GM10847 (cell line): ENCODE data around the gene ZNF570.

Experiments
- POLR2A ChIP-seq: IDR thresholded peaks from 2 replicates; pipeline ENCODE4 v1.6.1; 2011; ENCODE audit not compliant: insufficient read length; ENCODE audit errors: extremely low read depth

The ZNF570 gene

GRCh38 chr19:37468961-37469777, at the start of gene ZNF570:
TSS of gene ZNF570 (plus strand) at chr19:37469356. CDS start at chr19:37470355, 999 bp downstream.
- TF ChIP-seq POLR2A: no peak

DNA sequence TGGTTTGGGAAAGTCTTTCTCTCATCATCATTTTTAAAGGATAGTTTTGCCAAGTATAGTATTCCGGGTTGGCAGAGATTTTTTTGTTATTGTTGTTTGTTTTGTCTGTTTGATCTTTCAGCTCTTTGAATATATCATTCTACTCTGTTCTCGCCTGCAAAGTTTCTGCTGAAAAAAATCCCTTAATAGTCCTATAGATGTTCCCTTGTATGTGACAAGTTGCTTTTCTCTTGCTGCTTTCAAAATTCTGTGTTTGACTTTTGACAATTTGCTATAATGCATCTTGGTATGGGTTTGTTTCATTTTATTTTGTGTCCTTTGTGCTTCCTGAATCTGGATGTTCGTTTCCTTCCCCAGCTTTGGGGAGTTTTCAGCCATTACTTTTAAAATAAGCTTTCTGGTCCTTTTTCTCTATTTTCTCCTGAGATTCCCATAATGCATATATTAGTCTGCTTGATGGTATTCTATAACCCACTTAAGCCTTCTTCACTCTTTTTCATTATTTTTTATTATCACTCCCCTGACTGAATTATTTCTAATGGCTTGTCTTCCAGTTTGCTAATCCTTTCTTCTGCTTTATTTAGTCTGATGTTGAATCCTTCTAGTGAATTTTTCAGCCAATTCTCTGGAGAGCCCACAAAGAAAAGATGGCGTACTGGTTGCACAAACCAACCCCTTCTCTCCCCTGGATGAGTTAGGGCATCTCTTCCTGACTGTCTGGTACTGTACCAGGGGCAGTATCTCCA, 16.5 kb upstream of the ZNF570 start:
- TF ChIP-seq POLR2A: no peak

DNA sequence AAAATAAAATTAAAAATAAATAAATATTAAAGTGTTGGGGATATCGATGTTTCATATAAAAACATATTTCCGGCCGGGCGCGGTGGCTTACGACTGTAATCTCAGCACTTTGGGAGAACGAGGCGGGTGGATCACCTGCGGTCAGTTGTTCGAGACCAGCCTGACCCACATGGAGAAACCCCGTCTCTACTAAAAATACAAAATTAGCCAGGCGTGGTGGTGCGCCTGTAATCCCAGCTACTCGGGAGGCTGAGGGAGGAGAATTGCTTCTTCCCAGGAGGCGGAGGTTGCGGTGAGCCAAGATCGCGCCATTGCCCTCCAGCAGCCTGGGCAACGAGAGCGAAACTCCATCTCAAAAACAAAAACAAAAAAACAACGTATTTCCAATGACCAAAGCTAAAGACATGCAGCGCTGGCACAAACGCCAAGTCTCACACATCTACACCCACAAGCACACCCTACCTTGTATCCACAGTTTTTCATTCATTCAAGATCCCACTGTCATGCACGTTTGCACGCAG, 2.8 kb upstream of the ZNF570 start:
- no peak for TF ChIP-seq POLR2A

DNA sequence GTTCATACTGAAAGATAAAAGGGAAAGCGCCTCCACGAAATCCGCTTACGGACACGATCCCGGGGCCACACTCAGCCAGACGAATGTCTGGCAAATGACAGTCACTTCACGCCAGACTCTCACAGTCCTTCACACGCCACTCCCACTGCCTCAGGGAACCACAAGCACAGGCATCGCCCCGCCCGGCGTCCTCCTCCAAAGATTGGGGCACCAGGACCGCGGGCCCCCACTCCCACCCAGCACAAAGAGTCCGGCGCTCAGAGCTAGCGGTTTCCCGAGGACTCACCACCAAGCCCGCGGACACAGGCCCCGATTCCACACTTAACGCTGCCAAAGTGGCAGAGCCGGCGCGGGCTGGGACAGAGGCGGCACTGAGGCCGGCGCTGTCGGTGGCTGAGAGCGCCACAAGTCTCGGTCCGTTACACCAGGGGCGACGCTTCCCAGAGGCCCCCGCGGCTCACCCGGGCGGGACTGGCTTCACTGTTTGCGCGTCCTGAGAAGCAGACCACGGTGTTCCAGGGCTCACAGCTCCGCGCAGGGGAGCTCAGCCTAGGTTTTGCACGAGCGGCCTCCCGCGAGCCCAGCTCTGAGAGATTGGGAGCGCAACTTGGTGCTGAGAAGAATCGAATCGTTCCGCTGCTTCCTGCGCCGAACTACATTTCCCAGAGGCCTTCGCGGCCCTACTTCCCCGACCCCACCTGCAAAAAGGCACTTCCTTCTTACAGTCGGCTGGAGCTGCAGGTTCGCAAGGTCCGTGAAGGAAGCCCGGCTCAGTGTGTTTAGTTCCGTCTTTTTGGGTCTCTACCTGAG, 2.2 kb upstream of the ZNF570 start, which contains the start of gene ZNF569:
TSS of gene ZNF569 (minus strand) at position 647 of the 810 bp plus-strand sequence. CDS start 22,523 bp downstream, outside the sequence.
- TF ChIP-seq POLR2A: peak; percentile 72

DNA sequence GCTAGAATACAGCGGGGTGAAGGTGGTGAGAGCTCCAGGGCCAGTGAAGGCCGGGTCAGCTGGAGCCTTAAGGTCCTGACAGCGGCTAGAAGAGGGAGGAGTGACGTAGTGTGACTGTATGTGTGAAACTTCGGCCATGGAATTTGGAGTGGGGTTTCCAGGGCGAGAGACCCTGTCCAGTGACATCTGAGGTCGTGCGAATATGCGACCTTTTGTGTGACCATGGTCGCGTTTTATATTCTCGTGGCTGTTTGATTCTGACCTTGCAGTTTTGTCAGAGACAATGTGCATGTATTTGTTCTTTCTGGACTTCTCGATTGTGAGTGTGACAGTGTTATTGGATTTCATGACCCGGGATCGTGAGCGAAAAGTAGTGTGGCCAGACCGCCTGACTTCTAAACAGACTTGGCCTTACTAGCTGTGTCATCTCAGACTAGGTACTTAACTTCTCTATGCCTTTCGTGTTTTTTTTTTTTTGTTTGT, 1.5 kb upstream of the ZNF570 start:
- TF ChIP-seq POLR2A: no peak

GRCh38 chr19:37470216-37470615, 1.1 kb downstream of the ZNF570 start:
- no peak for TF ChIP-seq POLR2A

GRCh38 chr19:37472165-37472564, 3.0 kb downstream of the ZNF570 start:
- TF ChIP-seq POLR2A: no peak

- TF ChIP-seq POLR2A: no peak
Measured at GRCh38 chr19:37484406-37485168, 15.4 kb downstream of the ZNF570 start.

DNA sequence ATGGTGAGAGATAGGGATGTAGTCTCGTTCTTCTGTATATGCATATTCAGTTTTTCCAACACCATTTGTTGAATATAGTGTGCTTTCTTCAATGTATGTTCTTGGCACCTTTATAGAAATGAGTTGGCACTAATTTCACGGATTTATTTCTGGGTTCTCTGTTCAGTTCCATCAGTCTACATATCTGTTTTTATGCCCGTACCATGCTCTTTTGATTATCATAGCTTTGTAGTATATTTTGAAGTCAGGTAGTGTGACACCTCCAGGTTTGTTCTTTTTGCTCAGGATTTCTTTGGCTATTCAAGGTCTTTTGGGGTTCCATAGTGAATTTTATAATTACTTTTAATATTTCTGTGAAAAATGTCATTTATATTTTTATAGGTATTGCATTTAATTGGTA, 23.1 kb downstream of the ZNF570 start:
- no peak for TF ChIP-seq POLR2A

DNA sequence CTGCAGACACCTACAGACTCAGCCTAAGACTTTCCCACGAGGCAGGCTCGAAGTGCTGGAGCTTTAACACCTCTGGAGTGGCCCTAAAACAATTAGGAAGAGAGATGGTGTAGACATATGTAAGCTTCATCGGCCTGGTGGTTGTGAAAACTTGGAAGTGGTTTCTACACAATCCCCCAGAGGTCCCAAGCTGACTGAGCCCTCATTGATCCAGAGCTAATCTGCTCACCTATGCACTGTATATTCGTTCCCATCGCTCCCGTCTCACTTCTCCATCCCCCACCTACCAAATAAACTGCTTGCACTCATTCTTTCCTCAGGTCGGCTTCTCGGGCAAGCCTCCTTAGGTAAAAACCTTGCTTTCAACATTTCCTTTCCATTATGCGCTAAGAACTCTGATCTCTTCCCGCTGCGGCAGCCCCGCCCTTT, 36.8 kb downstream of the ZNF570 start:
- no peak for TF ChIP-seq POLR2A

DNA sequence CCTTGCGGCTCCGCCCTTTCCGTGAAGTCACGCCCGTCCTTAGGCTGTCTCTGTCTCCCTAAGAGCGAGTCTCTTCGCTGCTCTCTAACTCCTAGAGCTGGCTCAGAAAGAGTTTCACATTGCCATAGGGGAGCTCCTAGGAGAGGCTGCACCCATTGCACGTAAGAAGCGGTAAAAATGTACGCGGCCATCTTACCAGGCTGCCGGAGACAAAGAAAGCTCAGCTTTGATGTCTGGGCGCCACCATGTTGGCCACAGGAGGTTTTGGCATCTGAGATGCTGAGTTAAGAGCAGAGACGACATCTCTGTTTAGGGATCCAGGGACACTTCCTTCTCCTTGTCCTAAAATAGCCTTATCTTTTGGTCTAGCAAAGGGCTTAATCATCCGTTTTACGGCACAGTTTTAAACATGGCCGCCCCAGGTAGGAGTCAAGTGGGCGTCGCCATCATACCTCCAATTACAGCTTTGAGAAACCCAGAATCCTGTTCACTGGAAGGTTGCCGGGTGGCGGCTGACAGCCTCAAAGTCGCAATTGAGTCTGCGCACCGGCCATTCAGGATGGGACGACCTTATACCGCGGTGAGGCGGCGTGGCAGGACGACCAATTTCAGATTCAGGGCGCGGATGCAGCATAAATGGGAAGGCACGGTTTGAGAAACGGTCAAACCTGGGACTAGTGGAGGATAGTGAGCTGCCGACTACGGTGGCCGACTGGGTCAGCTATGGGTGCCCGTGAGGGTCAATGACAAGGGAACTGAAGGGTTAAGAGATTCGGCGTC, 37.4 kb downstream of the ZNF570 start, which contains the start of gene ZNF793:
TSS of gene ZNF793 (plus strand) at position 553 of the 780 bp plus-strand sequence. CDS start 16,501 bp downstream, outside the sequence.
- no peak for TF ChIP-seq POLR2A

DNA sequence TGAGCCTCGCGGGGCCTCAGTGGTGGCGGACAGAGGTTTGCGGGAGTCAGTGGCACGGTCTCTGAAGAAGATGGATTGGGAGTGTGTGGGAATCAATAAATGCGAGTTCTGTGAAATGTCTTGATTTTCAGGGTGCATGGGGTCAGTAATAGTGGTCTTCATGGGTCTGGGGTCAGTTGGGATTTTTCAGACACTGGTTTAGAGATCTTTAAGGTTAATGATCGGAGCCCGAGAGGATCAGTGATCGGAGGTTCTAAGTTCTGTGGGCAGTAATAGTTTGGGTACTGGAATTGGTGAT, 38.0 kb downstream of the ZNF570 start:
- TF ChIP-seq POLR2A: no peak

- TF ChIP-seq POLR2A: no peak
Measured at GRCh38 chr19:37511186-37511585, 42.0 kb downstream of the ZNF570 start.
